ENCODE results near the gene DNMT1.

Gene DNMT1

DNA sequence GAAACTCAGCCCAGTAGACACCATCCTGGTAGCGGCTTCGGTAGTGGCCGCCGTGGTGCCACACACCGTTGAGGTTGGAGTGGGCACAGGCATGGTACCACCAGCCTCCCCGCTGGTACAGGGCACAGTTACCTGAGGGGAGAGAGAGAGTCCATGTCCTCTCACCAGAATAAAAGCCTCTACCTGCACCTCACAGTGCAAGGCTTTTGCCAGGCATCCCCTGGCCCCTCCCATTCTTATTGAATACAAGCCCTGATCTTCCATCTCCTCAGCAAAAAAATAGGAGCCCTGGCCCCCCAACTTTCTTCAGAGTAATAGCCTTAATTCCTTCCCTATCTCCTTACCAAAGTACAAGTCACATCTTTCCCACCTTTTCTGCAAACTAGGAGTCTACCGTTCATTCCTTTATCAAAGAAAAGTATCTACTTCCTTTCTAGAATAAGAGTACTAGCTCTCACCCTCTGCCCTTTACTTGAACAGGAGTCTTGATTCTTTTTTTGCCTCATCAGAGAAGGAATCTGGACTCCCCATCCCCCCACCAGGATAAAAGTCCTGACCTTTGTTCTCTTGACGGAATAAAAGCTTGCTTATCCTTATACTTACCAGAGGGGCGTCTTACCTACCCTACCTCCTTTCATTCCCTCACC is 102.0 kb downstream of the DNMT1 start:
- no peak for DNase-seq

- no peak for DNase-seq
Observed at GRCh38 chr19:10091895-10092641, 102.7 kb downstream of the DNMT1 start.

GRCh38 chr19:10091370-10091687 is 103.4 kb downstream of the DNMT1 start:
- no peak for DNase-seq

DNA sequence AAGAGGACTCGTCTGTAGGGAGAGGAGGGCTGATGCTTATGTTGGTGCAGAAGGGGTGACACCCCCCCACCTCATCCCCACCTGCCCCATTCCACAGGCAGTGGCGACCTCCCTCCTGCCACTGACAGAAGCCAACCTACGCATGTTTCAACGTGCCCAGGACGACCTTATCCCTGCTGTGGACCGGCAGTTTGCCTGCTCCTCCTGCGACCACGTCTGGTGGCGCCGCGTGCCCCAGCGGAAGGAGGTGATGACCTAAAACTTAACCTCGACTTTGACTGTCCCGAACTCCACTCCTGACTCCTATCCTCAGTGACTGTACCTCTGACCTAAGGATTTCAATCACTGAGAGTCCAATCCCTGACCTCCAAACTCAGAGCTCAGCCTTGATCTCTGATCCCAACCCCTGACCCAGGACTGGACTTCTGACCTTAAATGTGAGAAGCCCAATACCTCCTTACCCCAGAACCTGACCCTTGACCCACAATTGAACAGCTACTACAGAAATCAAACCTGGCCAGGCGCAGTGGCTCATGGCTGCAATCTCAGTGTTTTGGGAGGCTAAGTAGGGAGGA is 104.9 kb downstream of the DNMT1 start:
- DNase-seq = no peak

- DNase-seq = no peak
Observed at GRCh38 chr19:10088949-10089554, 105.7 kb downstream of the DNMT1 start.

DNA sequence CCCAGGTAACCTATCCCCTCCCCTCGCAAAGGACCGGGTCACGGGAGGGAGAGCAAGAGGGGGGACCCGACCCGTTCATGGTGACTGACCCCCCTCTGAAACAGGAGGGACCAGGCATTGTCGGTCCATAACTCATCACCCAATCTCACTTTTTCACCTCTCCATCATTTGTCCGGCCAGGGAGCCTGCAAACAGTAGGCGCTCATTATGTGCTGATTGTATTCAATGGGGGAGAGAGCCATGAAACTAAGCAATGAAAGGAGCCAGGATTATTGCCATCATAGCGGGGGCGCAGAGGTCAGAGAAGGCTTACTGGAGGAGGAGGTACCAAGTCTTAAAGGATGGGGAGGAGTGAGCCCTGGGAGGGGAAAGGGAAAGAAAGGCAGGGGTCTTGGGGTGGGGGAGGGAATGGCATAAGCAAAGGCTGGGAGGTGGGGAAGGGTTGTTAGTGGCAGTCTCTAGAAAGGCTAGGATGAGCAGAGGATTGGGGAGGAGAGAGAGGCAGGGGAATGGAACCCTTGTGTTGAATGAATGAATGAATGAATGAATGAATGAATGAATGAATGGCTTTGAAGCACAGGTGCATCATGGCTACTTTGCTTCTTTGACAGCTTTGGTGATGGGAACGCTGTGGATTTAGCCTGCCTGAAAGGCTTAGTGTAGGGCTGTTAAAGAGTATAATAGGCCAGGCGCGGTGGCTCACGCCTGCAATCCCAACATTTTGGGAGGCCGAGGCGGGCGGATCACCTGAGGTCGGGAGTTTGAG is 107.3 kb downstream of the DNMT1 start:
- no peak for DNase-seq

DNA sequence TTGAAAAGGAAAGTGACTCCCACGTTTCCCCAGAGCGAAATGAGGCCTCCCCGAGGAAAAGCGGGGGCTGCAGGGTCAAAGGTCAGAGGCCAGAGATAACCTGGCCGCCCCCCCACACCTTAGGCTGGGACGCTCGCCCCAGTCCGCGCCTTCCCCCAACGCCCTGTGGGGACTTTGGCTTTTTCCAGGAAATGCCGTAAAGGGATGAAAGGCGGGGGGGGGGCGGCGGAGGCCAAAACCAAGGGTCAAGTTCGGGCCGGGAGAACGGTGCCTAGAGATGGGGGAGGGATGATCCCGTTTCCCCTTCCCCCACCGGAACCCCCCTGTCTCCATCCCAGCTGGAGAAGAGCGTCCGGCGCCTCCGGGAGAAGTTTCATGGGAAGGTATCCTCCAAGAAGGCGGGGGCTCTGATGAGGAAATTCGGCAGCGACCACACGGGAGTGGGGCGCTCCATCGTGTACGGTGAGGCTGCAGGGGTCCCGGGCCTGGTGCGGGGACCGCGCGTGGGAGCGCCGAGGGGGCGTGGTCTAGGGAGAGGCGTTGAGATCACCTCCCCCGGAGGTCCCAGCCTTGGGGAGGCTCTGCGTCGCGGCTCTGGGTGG is 108.1 kb downstream of the DNMT1 start:
- DNase-seq = no peak

DNA sequence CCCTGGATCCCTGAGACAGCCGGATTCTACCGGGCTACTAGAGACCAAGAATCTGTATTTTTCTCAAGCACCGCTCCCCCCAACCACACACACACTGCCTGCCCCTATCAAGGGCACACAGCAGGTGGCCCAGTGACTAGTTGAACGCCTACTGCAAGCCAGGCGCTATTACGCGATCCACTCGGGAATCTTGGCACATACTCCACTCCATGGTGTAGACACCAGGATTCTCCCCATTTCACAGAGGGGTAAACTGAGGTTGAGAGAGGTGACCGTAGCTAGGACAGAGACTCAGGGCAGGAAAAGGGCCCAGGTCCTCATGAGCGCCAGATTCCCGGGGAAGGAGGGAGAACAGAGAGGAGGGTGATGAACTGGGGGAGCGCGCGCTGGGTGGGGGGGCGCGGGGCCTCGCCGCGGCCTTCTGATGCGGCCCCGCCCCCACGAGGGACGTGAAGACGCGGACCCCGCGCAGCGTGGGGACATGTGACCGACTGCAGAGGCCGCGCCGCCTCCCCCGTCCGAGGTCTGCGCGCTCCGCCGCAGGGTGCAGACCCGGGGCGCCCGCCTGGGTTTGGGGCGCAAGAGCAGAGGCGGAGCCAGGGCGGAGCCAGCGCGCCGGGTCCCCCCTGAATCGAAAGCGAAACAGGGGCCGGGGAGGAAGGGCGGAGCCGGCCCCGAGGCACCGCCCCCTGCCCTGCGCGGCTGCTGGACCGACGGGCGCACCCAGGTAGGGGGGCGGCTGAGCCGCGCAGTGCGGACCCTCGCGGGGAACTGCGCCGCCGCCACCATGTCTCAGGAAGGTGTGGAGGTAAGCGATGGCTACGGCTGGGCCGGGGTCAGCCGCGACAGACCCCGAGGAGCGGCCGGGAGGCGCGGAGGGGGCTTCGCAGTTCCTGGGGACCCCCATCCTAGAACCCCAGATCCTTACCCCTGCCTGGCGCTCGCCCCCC is 108.8 kb downstream of the DNMT1 start, which contains the start of gene SHFL:
TSS of gene SHFL (plus strand) at position 677 of the 950 bp plus-strand sequence. CDS start at position 788, 111 bp downstream.
- DNase-seq = peak; percentile 64 to 78

GRCh38 chr19:10084803-10085202 is 110.0 kb downstream of the DNMT1 start:
- DNase-seq = no peak

- DNase-seq = no peak
Observed at GRCh38 chr19:10083911-10084310, 110.8 kb downstream of the DNMT1 start.

Measured in stimulated activated CD4-positive, alpha-beta T cell treated with anti-CD3 and anti-CD28 coated beads, Interleukin-2, amount 100 ng/mL, for 48 hours (primary cell).